ENCODE measurements around the gene DISP1. TPM values are rescaled to one million over a fixed set of nuclear protein-coding genes. Genes with fewer than 3 reads are reported as not detected.

The DISP1 gene
- total RNA-seq, 1 experiment from 2014 or later, result 6.6 TPM

Other genes with a start within 250 kb of the DISP1 start
- 14.8 and 15.9 TPM in 2 replicates for gene TAF1A, start 225.1 kb upstream of the DISP1 start, total RNA-seq (2022)
- gene MIA3, start 196.9 kb upstream of the DISP1 start, total RNA-seq (2022), result 53.4 and 56.0 TPM in 2 replicates
- 55.1 TPM in 2 replicates for gene AIDA, start 102.5 kb upstream of the DISP1 start, total RNA-seq (2022)
- gene BROX, start 102.5 kb upstream of the DISP1 start, total RNA-seq (2022), result 31.9 and 32.9 TPM in 2 replicates
- 0.70 TPM in 1 of 2 replicates, not detected in the other for gene FAM177B, start 77.8 kb upstream of the DISP1 start, total RNA-seq (2022)

Measured in Caco-2 (cell line).